Measurements from ENCODE around the gene HPSE2.

DNA sequence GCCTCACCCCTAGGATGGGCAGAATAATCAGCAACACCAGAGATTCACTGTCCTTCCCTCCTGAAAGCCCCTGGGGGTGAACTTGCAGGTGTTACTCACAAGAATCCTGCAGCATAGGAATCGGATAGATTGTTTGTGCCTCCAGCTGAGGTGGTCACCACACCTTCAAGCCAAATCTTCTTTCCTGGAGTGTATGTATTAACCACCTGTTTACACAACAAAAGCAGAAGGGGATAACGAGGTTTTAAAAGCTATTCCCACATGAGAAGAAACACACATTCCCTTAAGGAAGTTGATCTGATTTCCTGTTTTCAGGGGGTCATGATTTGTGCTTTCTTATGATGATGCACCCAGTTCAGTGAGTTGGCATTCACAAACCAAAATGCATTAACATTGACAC is 615.1 kb downstream of the HPSE2 start:
- TF ChIP-seq EP300 (IDR thresholded peaks at IDR 0.05) (no peak), HMGXB4 (CRISPR knock-in tag; IDR thresholded peaks at IDR 0.05; ENCODE audit: borderline replicate concordance) (no peak)

Measured in A549 (cell line).